H9 (cell line): ENCODE results near the gene PPM1M. TPM values are rescaled to one million over a fixed set of nuclear protein-coding genes. Genes with fewer than 3 reads are reported as not detected.

Experiments
- DNase-seq: peaks from one replicate; pipeline ENCODE4 v3.0.0-alpha.2; 2017
- H2AFZ ChIP-seq: one replicate; pipeline ENCODE4 v1.6.1; 2013; ENCODE audit warnings: mild to moderate bottlenecking, low read length, control low read depth, moderate library complexity
- H2AK5ac ChIP-seq: 2 replicates; pipeline ENCODE4 v1.6.1; 2013; ENCODE audit warnings: low read length, control low read depth, mixed read lengths; ENCODE audit not compliant: insufficient read length
- H2BK120ac ChIP-seq: one replicate; pipeline ENCODE4 v1.6.1; 2013; ENCODE audit warnings: low read depth, mild to moderate bottlenecking, low read length, control low read depth, inconsistent platforms; ENCODE audit not compliant: poor library complexity, severe bottlenecking
- H2BK12ac ChIP-seq: 2 replicates; pipeline ENCODE4 v1.6.1; 2013; ENCODE audit warnings: low read length, control low read depth, mixed read lengths, low read depth; ENCODE audit not compliant: insufficient read length
- H2BK15ac ChIP-seq: 2 replicates; pipeline ENCODE4 v1.6.1; 2013; ENCODE audit warnings: low read depth, low read length, control low read depth
- H2BK20ac ChIP-seq: one replicate; pipeline ENCODE4 v1.6.1; 2013; ENCODE audit warnings: low read depth, mild to moderate bottlenecking, low read length, control low read depth, inconsistent platforms; ENCODE audit not compliant: poor library complexity, severe bottlenecking
- H2BK5ac ChIP-seq: 2 replicates; pipeline ENCODE4 v1.6.1; 2013; ENCODE audit warnings: low read length, control low read depth, mixed read lengths; ENCODE audit not compliant: insufficient read length
- H3K14ac ChIP-seq: 2 replicates; pipeline ENCODE4 v1.6.1; 2013; ENCODE audit warnings: low read length, control low read depth; ENCODE audit not compliant: insufficient read depth
- H3K18ac ChIP-seq: 2 replicates; pipeline ENCODE4 v1.6.1; 2013; ENCODE audit warnings: low read depth, mild to moderate bottlenecking, mixed read lengths, low read length, control low read depth; ENCODE audit not compliant: insufficient read length
- H3K23ac ChIP-seq: 2 replicates; pipeline ENCODE4 v1.6.1; 2013; ENCODE audit warnings: low read length, control low read depth, mixed read lengths, low read depth; ENCODE audit not compliant: insufficient read length
- H3K23me2 ChIP-seq: 2 replicates; pipeline ENCODE4 v1.6.1; 2013; ENCODE audit warnings: low read depth, mild to moderate bottlenecking, mixed read lengths, low read length, control low read depth; ENCODE audit not compliant: insufficient read length, poor library complexity, severe bottlenecking
- H3K27ac ChIP-seq: 2 replicates; pipeline ENCODE4 v1.5.1; 2013; ENCODE audit warnings: low read length, control low read depth, mixed read lengths, low read depth; ENCODE audit not compliant: insufficient read length
- H3K27me3 ChIP-seq: 2 replicates; pipeline ENCODE4 v1.6.1; 2013; ENCODE audit warnings: low read length, control low read depth, inconsistent platforms; ENCODE audit not compliant: insufficient read depth
- H3K4ac ChIP-seq: 2 replicates; pipeline ENCODE4 v1.6.1; 2013; ENCODE audit warnings: low read depth, mild to moderate bottlenecking, control low read depth, inconsistent platforms, low read length, moderate library complexity
- H3K4me1 ChIP-seq: 2 replicates; pipeline ENCODE4 v1.6.1; 2013; ENCODE audit warnings: low read length, control low read depth, inconsistent platforms; ENCODE audit not compliant: insufficient read depth
- H3K4me2 ChIP-seq: 2 replicates; pipeline ENCODE4 v1.6.1; 2013; ENCODE audit warnings: low read length, control low read depth, mixed read lengths; ENCODE audit not compliant: insufficient read length, insufficient read depth
- H3K56ac ChIP-seq: 2 replicates; pipeline ENCODE4 v1.6.1; 2013; ENCODE audit warnings: low read depth, mild to moderate bottlenecking, mixed read lengths, low read length, control low read depth; ENCODE audit not compliant: insufficient read length
- H3K79me1 ChIP-seq: 2 replicates; pipeline ENCODE4 v1.6.1; 2013; ENCODE audit warnings: low read depth, mild to moderate bottlenecking, moderate library complexity, low read length, control low read depth, inconsistent platforms; ENCODE audit not compliant: insufficient read depth, poor library complexity, severe bottlenecking
- H3K79me2 ChIP-seq: 2 replicates; pipeline ENCODE4 v1.6.1; 2013; ENCODE audit warnings: low read length, control low read depth, inconsistent platforms; ENCODE audit not compliant: insufficient read depth
- H3K9ac ChIP-seq: 2 replicates; pipeline ENCODE4 v1.6.1; 2013; ENCODE audit warnings: low read length, control low read depth, mixed read lengths; ENCODE audit not compliant: insufficient read length; ENCODE audit errors: extremely low read depth
- H3K9me3 ChIP-seq: one replicate; pipeline ENCODE4 v1.6.1; 2013; ENCODE audit warnings: low read depth, low read length, inconsistent platforms; ENCODE audit not compliant: control insufficient read depth
- H3T11ph ChIP-seq: one replicate; pipeline ENCODE4 v1.6.1; 2013; ENCODE audit warnings: mild to moderate bottlenecking, low read length, control low read depth, inconsistent platforms
- H4K20me1 ChIP-seq: one replicate; pipeline ENCODE4 v1.6.1; 2013; ENCODE audit not compliant: control insufficient read depth, insufficient read length, insufficient read depth
- H4K5ac ChIP-seq: 2 replicates; pipeline ENCODE4 v1.6.1; 2013; ENCODE audit warnings: low read depth, mild to moderate bottlenecking, mixed read lengths, low read length, control low read depth; ENCODE audit not compliant: insufficient read length
- H4K8ac ChIP-seq: replicated peaks from 2 replicates; pipeline ENCODE4 v1.6.1; 2013; ENCODE audit warnings: low read length, control low read depth, mixed read lengths, low read depth; ENCODE audit not compliant: insufficient read length
- H4K91ac ChIP-seq: 2 replicates; pipeline ENCODE4 v1.6.1; 2013; ENCODE audit warnings: low read depth, mild to moderate bottlenecking, moderate library complexity, mixed read lengths, low read length, control low read depth; ENCODE audit not compliant: insufficient read length
- H3K27ac Mint-ChIP-seq, 3 experiments: 2 replicates in 2 of 3; 3 replicates in 1 of 3; pipeline ENCODE4 v1.8.0; 2020 to 2021; ENCODE audit warnings: mixed read lengths in 3 of 3, mild to moderate bottlenecking in 1 of 3, moderate library complexity in 1 of 3
- H3K27me3 Mint-ChIP-seq: 2 replicates; pipeline ENCODE4 v1.8.0; 2021; ENCODE audit warnings: low read depth, mild to moderate bottlenecking, moderate library complexity, mixed read lengths
- H3K36me3 Mint-ChIP-seq, 3 experiments: 2 replicates in 2 of 3; 3 replicates in 1 of 3; pipeline ENCODE4 v1.8.0; 2020 to 2021; ENCODE audit warnings: low read depth in 3 of 3, mixed read lengths in 3 of 3; ENCODE audit not compliant: insufficient read depth in 1 of 3
- H3K4me1 Mint-ChIP-seq, 2 experiments: 2 replicates each; pipeline ENCODE4 v1.8.0; 2020; ENCODE audit warnings: mixed read lengths in 2 of 2
- H3K4me3 Mint-ChIP-seq, 2 experiments: 2 replicates in 1 of 2; 3 replicates in 1 of 2; pipeline ENCODE4 v1.8.0; 2020 to 2021; ENCODE audit warnings: mild to moderate bottlenecking in 2 of 2, mixed read lengths in 2 of 2, moderate library complexity in 1 of 2
- H3K9me3 Mint-ChIP-seq, 2 experiments: 2 replicates in 1 of 2; 3 replicates in 1 of 2; pipeline ENCODE4 v1.8.0; 2020; ENCODE audit warnings: mild to moderate bottlenecking in 2 of 2, mixed read lengths in 2 of 2, moderate library complexity in 1 of 2
- CTCF ChIP-seq: fragments of 200-600 bp; sonication (generic); conservative IDR thresholded peaks from 3 replicates; pipeline ENCODE4 v1.8.0; 2021; ENCODE audit warnings: antibody characterized with exemption, mild to moderate bottlenecking
- WGBS: extraction: QIAGEN DNeasy Blood & Tissue Kit; methylation state at CpG from one replicate; pipeline ENCODE4 v1.1.7; 2013; ENCODE audit warnings: missing lambda C conversion rate, low lambda C conversion rate, mixed read lengths; ENCODE audit not compliant: insufficient read length; ENCODE audit errors: extremely low coverage; 5-methylcytosine and 5-hydroxymethylcytosine counted together
- total RNA-seq: library from RNA; stranded (reverse); gene quantifications from 2 replicates; pipeline ENCODE4 v1.2.1, GENCODE V29; 2021

PPM1M gene
- total RNA-seq, 1 experiment from 2014 or later, result 7.4 TPM

GRCh38 chr3:52292247-52293065, 46.9 kb downstream of the PPM1M start:
- Mint-ChIP-seq H3K9me3 (no peaks in the 10 kb centered on the region), H3K36me3 (no peaks in the 10 kb centered on the region; a peak in 1 of 7 replicates), H3K4me3 (no peak overlapping the region), H3K27ac (no peak overlapping the region), H3K4me1 (peaks cover 3 to 5% of the 10 kb centered on the region in 2 experiments; a peak in 2 of 4 replicates), H3K27me3 (peaks cover 2% of the 10 kb centered on the region; the same call in 1 of the 2 replicates)
- Histone ChIP-seq H4K5ac (no peak overlapping the region), H3K23me2 (no peaks in the 10 kb centered on the region), H3K56ac (no peak overlapping the region), H4K91ac (no peak overlapping the region), H2BK20ac (no peak overlapping the region), H3K9ac (no peak overlapping the region), H2BK15ac (no peak overlapping the region), H2BK12ac (no peak overlapping the region), H2BK120ac (no peak overlapping the region), H3K9me3 (no peaks in the 10 kb centered on the region), H2BK5ac (no peak overlapping the region), H3K4ac (no peak overlapping the region), H3K27me3 (no peaks in the 10 kb centered on the region), H4K8ac (no peak overlapping the region), H3K4me1 (no peaks in the 10 kb centered on the region), H3K4me2 (no peak overlapping the region), H3K18ac (no peak overlapping the region), H3K14ac (no peak overlapping the region), H3K23ac (no peak overlapping the region), H3K79me2 (no peaks in the 10 kb centered on the region), H3T11ph (no peak overlapping the region), H4K20me1 (no peaks in the 10 kb centered on the region), H3K79me1 (no peaks in the 10 kb centered on the region), H2AFZ (no peak overlapping the region), H2AK5ac (no peak overlapping the region), H3K27ac (no peak overlapping the region)
- no peak for DNase-seq
- WGBS, result no CpG with 5 or more reads among the region's 20 CpGs
- TF ChIP-seq CTCF, result no peak
